Activated T-cell treated with anti-CD3 and anti-CD28 coated beads for 24 hours (primary cell): ENCODE data around the gene ATP8B4.

Source experiments
- DNase-seq: peaks from one replicate; pipeline ENCODE4 v3.0.0-alpha.2; 2020; ENCODE audit warnings: low read depth

Gene ATP8B4

DNA sequence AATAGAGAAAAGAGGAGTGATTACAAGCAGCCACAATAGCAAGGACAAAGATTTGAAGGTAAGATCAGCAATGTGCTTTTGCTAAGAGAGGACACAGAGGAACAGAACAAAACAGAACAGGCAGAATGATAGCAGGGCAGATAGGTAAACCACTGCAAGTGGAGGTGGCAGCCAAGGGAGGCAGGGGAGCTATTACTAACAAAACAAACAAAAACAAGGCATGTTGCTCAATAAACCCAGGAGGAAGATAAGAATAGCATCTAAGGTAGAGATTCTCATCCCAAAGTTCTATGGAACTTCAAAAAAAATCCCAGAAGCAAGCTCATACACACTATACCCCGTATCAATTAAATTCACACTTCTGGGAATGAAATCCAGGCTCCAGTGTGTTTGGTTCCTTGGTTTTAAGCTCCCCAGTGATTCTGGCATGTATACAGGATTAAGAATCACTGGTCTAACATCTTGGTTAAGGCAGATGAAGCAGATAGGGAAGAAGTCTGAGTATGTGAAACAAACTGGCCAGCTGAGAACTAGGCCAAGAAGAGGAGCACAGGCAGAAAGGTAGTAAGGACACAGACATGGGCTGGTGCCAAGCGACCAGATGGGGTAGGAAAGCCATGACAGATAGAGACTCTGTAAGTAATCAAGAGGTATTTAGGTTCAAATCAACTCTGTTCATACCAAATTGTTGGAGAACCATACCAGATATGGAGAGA lies 309.0 kb downstream of the ATP8B4 start:
- no peak for DNase-seq

DNA sequence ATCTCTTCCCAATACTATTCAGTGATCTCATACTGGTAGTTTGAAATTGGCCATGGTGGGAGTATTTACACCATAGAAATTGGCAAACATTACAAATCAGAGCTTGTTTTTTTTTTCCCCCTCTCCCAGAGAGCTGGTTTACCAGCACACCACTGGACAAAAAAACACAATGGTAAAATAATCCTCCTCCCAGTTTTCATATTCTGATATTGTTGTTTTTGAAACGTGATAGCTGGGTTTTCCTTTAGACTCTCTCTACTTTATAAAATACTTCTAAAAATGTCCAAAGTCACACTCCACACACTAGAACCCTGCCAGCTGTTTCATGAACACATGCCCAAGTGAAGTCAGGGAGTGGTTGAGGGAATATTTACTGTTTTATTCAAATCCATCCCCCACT lies 310.7 kb downstream of the ATP8B4 start:
- no peak for DNase-seq
